Pancreas (tissue), 10 donors: ENCODE measurements around the gene COPZ2. TPM values are rescaled to one million over a fixed set of nuclear protein-coding genes. Genes with fewer than 3 reads are reported as not detected.

ENCODE experiments used
- ATAC-seq, 4 donors: fragments of 200-7000 bp; cut with Tn5 transposase; one replicate each; pipeline versions ENCODE4 v1.8.0 to v1.9.1; 2020; ENCODE audit warnings: mild to moderate bottlenecking in 4 of 4, moderate library complexity in 4 of 4
- DNase-seq, 6 donors: peaks; one replicate each; pipeline ENCODE4 v3.0.0-alpha.2; 2020
- FAIRE-seq: peaks from 2 replicates; lab custom pipeline; 2012; peaks lifted over from hg19 to GRCh38; lab: Jason Lieb, UNC
- H3K27ac ChIP-seq, 4 donors: fragments of 200-600 bp; sonication (generic); 1 replicate in 3 of 4; 2 replicates in 1 of 4; pipeline versions ENCODE4 v1.5.0 to v1.8.0; 2020
- H3K27me3 ChIP-seq, 4 donors: fragments of 200-600 bp; one replicate each; pipeline ENCODE4 v1.8.0; 2021
- H3K36me3 ChIP-seq, 3 donors: fragments of 200-600 bp; sonication (generic) in 1 of 3; one replicate each; pipeline versions ENCODE4 v1.5.0 to v1.8.0; 2020 to 2021
- H3K4me1 ChIP-seq, 3 donors: fragments of 200-600 bp; one replicate each; pipeline ENCODE4 v1.8.0; 2021
- H3K4me3 ChIP-seq, 4 donors: fragments of 200-600 bp; sonication (generic) in 2 of 4; one replicate each; pipeline versions ENCODE4 v1.5.0 to v1.8.0; 2020 to 2021
- H3K9me3 ChIP-seq, 4 donors: fragments of 200-600 bp; one replicate each; pipeline ENCODE4 v1.8.0; 2021
- WGBS, 2 donors: extraction: QIAGEN DNeasy Blood & Tissue Kit; methylation state at CpG; one replicate each; pipeline ENCODE4 v1.1.7; 2013; 5-methylcytosine and 5-hydroxymethylcytosine counted together
- intact Hi-C, 3 donors: fragments of 100-400 bp; cut with DNase I; formaldehyde crosslinking; loops; one replicate each; pipeline versions ENCODE4 v1.11.1 to v1.14.2; 2022
- polyA plus RNA-seq, 2 donors: library from polyadenylated mRNA; stranded (reverse); fragments of 200-250 nt; gene quantifications; one replicate each; pipeline ENCODE4 v1.2.3, GENCODE V29; 2013
- total RNA-seq, 6 donors: library from RNA; stranded (reverse); fragmentation: NEBNext Ultra II Directional in 4 of 6; extraction: Animal tissue kit (Norgen Biotek cat#: 25700) in 4 of 6; gene quantifications; one replicate each; pipeline versions ENCODE4 v1.2.1 to v1.2.4, GENCODE V29; 2021 to 2023
- TF ChIP-seq, protein P1 (sequence below), 4 donors: fragments of 200-600 bp; sonication (generic) in 3 of 4; IDR thresholded peaks; one replicate each; pipeline versions ENCODE4 v1.5.0 to v1.8.0; 2021; ENCODE audit warnings: antibody characterized with exemption in 4 of 4
- donor health status: healthy with polysubstance abuse.
- donor health status: DM: no; HTN: no; CAD: no; lungs with moderate emphysema.
- donor health status: DM: no; HTN: no; CAD: no.
- donor health status: control.
- donor health status: control.
- donor health status: Bipolar disorder and iron deficiency.
- donor health status: DM: yes; HTN: yes; CAD: no.
- donor health status: DM: no; HTN: no; CAD: no.
- donor health status: DM: no; HTN: no; CAD: no.
- donor health status: DM: yes; HTN: yes; CAD: no.

COPZ2 gene
- total and polyA plus RNA-seq, 8 donors, result 6.3 to 10.8 (median 9.3) TPM

DNA sequence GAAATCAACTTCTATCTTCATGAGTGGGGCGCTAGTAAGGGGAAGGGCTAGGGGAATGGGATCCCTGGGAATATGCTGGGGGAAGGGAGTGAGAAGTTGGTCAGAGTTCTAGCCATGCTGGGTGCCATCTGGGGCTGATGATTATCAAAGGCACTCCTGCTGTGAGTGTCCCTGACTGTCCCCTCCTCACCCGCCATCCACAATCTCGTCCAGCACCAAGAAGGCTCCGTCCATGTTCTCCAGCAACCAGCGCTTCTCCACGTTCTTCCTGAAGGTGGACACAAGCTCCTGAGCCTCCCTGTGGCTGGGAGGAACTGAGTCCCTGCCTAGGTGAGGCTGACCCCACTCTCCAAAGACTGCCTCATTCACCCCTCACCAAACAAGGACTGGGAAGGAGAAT is 5.6 kb downstream of the COPZ2 start:
- intact Hi-C loops, result no loop called here
- TF ChIP-seq, protein P1, sequence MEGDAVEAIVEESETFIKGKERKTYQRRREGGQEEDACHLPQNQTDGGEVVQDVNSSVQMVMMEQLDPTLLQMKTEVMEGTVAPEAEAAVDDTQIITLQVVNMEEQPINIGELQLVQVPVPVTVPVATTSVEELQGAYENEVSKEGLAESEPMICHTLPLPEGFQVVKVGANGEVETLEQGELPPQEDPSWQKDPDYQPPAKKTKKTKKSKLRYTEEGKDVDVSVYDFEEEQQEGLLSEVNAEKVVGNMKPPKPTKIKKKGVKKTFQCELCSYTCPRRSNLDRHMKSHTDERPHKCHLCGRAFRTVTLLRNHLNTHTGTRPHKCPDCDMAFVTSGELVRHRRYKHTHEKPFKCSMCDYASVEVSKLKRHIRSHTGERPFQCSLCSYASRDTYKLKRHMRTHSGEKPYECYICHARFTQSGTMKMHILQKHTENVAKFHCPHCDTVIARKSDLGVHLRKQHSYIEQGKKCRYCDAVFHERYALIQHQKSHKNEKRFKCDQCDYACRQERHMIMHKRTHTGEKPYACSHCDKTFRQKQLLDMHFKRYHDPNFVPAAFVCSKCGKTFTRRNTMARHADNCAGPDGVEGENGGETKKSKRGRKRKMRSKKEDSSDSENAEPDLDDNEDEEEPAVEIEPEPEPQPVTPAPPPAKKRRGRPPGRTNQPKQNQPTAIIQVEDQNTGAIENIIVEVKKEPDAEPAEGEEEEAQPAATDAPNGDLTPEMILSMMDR (IDR thresholded peaks at IDR 0.05), result no peak
- no peaks in the 10 kb centered on the region for H3K36me3 ChIP-seq
- ATAC-seq, result no peak
- no peaks in the 10 kb centered on the region for H3K27me3 ChIP-seq
- no peak for FAIRE-seq
- H3K4me3 ChIP-seq, result no peak overlapping the region
- peaks cover 0 to 1% (median 0%) of the 10 kb centered on the region in 3 donors for H3K4me1 ChIP-seq
- H3K9me3 ChIP-seq, result no peaks in the 10 kb centered on the region
- DNase-seq, result peak in 1 of 6 donors; percentile 30
- H3K27ac ChIP-seq, result no peak overlapping the region
- 84 to 87% methylated on average over 6 of the region's 6 CpGs for WGBS, 2 donors

DNA sequence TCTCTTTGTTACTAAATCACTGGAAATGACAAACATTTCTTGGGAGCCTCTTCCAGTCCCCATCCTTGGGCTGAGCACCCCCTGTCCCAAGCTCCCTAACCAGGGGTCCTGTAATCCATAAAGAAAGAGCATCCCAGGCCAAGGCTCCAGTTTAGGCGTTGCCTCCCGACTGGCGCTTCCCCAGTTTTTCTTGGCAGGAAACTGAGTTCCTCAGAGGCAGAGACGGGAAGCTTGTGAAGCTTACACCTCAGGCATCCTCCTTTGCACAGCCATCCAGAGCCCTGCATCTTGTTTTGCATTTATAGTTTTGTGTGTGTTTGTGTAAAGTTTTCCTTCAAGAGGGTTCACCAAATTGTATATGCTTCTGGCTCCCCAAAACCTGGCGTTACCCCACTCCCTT is 7.1 kb downstream of the COPZ2 start:
- no peaks in the 10 kb centered on the region for H3K27me3 ChIP-seq
- no peak overlapping the region for H3K4me3 ChIP-seq
- no peak for ATAC-seq
- DNase-seq, result no peak
- H3K4me1 ChIP-seq, result peaks cover 8 to 14% (median 12%) of the 10 kb centered on the region in 3 donors
- 60 to 67% methylated on average over 5 of the region's 5 CpGs for WGBS, 2 donors
- no peaks in the 10 kb centered on the region for H3K9me3 ChIP-seq
- no peak overlapping the region for H3K27ac ChIP-seq
- TF ChIP-seq, protein P1 (IDR thresholded peaks at IDR 0.05), result no peak
- no peaks in the 10 kb centered on the region for H3K36me3 ChIP-seq
- intact Hi-C loops, result no loop called here
- no peak for FAIRE-seq

DNA sequence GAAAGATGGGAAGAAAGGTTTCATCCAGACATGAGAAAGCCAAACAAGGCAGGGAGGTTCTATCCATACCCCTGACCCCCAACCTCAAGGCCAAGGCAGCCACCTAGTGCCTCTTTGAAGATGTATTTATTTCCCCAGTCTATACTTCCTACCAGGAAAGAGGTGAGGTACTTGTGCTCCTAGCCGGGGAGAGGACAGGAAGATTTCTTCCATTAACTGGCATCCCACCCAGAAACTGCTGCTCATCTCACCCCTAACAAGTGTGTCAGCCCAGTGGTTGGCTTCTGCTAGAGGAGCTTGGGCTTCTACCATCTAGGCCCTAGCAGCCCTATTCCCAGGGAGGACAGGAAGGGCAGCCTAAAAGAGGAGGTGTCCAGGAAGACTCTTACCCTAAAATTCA is 8.9 kb downstream of the COPZ2 start:
- intact Hi-C loops, result loop anchor here in 2 of 3 donors (5.0 kb wide), 2 partner anchors 49 to 104 kb away; no protein-coding TSS in a partner anchor
- H3K27ac ChIP-seq, result no peak overlapping the region
- 88 to 94% methylated on average over 1 of the region's 1 CpG for WGBS, 2 donors
- ATAC-seq (no peak), DNase-seq (no peak), FAIRE-seq (no peak)
- H3K27me3 ChIP-seq, result no peaks in the 10 kb centered on the region
- H3K9me3 ChIP-seq, result no peaks in the 10 kb centered on the region
- H3K4me1 ChIP-seq, result peaks cover 18 to 24% (median 24%) of the 10 kb centered on the region in 3 donors
- H3K4me3 ChIP-seq, result no peak overlapping the region
- TF ChIP-seq, protein P1 (IDR thresholded peaks at IDR 0.05), result no peak
- H3K36me3 ChIP-seq, result no peaks in the 10 kb centered on the region

DNA sequence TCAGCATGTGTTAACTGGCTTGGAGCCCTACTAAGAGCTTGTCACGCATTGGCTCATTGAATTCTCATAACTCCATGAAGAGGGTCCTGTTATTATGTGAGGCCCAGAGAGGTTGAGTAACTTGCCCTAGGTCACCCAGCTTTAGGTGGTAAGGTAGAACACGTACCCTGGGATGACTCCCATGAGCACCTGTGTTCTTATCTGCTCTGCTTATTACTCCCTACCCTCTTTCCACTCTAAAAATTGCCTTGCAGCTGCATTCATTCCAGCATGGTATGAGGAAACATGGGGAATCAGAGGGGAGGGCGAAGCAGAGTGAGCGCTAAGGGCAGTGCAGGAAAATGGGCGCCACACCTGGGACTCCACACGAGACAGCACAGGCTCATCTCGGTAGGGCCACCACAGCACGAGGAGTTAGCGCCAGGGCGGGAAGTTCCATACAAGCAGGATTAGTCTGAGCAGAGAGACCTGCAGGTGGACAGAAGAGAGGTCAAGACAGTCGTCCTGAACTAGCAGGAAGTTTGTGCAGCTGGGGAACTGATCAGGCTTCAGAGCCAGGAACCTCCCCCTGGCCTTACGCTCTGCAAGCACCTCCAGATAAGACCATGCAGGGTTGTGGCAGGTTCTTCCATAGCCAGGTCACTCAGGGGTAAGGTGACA is 10.1 kb downstream of the COPZ2 start:
- DNase-seq (no peak), FAIRE-seq (no peak), ATAC-seq (no peak)
- 62% methylated on average over 12 of the region's 12 CpGs for WGBS, 2 donors
- H3K4me1 ChIP-seq, result peaks cover 24 to 30% (median 28%) of the 10 kb centered on the region in 3 donors
- H3K4me3 ChIP-seq, result no peak overlapping the region
- H3K9me3 ChIP-seq, result no peaks in the 10 kb centered on the region
- intact Hi-C loops, result loop anchor here in 2 of 3 donors (5.0 kb wide), 2 partner anchors 50 to 105 kb away; no protein-coding TSS in a partner anchor
- no peaks in the 10 kb centered on the region for H3K36me3 ChIP-seq
- TF ChIP-seq, protein P1 (IDR thresholded peaks at IDR 0.05), result no peak
- H3K27me3 ChIP-seq, result no peaks in the 10 kb centered on the region
- H3K27ac ChIP-seq, result no peak overlapping the region
